B cell (primary cell): ENCODE results near the gene CCR6.

Source experiments
- EZH2 ChIP-seq: IDR thresholded peaks from 2 replicates; pipeline ENCODE4 v1.6.1; 2012; ENCODE audit warnings: borderline replicate concordance, low read depth, mild to moderate bottlenecking, moderate library complexity, low read length; ENCODE audit not compliant: insufficient read depth, poor library complexity, severe bottlenecking
- TF ChIP-seq, protein P1 (sequence below): fragments of 200-600 bp; IDR thresholded peaks from one replicate; pipeline ENCODE4 v1.8.0; 2022; ENCODE audit warnings: antibody characterized with exemption, mild to moderate bottlenecking

DNA sequence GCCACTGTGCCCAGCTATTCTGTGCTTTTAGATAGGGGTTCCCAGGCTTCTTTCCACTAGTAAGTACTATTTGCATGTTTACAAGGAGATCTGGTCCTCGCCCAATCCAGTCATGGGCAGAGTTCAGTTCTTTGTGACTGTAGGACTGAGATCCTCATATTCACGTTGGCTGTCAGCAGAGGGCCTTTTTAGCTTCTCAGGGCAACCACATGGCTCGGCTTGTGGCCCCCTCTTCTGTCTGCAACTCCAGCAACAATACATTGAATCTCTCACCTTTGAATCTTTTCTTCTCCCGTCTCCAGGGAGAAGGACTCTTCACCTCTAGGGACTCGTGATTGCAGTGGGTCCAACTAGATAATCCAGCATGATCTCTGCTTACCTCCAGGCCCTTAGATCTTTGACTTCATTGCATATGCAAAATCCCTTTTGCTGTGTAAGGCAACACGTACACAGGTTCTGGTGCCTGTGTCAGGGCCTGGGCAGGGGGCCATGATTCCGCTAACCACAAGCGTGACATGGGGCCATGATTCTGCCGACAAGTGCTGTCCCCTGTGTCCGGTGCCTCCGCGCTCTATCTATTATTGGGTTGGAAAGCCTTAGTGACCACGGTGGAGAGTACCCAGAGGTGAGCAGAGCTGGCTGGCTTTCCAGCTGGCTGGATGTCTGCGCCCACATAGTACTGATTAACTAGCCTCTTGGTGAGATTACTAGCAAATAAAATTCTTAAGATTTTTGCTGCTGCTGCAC, 5.1 kb downstream of the CCR6 start:
- TF ChIP-seq EZH2, result no peak
- TF ChIP-seq, protein P1, sequence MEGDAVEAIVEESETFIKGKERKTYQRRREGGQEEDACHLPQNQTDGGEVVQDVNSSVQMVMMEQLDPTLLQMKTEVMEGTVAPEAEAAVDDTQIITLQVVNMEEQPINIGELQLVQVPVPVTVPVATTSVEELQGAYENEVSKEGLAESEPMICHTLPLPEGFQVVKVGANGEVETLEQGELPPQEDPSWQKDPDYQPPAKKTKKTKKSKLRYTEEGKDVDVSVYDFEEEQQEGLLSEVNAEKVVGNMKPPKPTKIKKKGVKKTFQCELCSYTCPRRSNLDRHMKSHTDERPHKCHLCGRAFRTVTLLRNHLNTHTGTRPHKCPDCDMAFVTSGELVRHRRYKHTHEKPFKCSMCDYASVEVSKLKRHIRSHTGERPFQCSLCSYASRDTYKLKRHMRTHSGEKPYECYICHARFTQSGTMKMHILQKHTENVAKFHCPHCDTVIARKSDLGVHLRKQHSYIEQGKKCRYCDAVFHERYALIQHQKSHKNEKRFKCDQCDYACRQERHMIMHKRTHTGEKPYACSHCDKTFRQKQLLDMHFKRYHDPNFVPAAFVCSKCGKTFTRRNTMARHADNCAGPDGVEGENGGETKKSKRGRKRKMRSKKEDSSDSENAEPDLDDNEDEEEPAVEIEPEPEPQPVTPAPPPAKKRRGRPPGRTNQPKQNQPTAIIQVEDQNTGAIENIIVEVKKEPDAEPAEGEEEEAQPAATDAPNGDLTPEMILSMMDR, result no peak
